HCT116 (cell line): ENCODE results near the gene BBS4. TPM values are rescaled to one million over a fixed set of nuclear protein-coding genes. Genes with fewer than 3 reads are reported as not detected.
"Not testable (repeated sequence)": the region's sequence is repeated elsewhere in the genome, so short reads cannot be mapped to it uniquely, and the experiment has no call there.

Source experiments
- ATAC-seq: fragments of 200-7000 bp; cut with Tn5 transposase; 2 replicates; pipeline ENCODE4 v1.9.1; 2020; ENCODE audit warnings: mild to moderate bottlenecking, moderate library complexity
- BruUV-seq: library from RNA; stranded (reverse); fragments of 400-500 nt; replicated peaks from 2 replicates; lab custom pipeline; 2021; lab: Mats Ljungman, UMichigan
- CTCF ChIA-PET: fragments of 300-600 bp; sonication (Branson Sonifier 250); formaldehyde crosslinking; loops from one replicate; lab custom pipeline; 2021; ENCODE audit warnings: antibody characterized with exemption; lab: Charles Lee
- POLR2A ChIA-PET: fragments of 300-600, 350-600 bp; sonication (Branson Sonifier 250); formaldehyde crosslinking; loops from one replicate; lab custom pipeline; 2021; ENCODE audit warnings: antibody characterized with exemption; lab: Charles Lee
- RAD21 ChIA-PET, 2 experiments: fragments of 300-600 bp; sonication (Branson Sonifier 250); formaldehyde crosslinking; loops; one replicate each; lab custom pipeline; 2023; ENCODE audit warnings: low total read pairs in 2 of 2; ENCODE audit not compliant: uncharacterized antibody in 2 of 2, unreplicated experiment in 2 of 2, low non-redundant PET in 1 of 2; lab: Charles Lee
- DNase-seq: peaks from one replicate; pipeline ENCODE4 v3.0.0-alpha.2; 2010; ENCODE audit warnings: low read depth, low spot score
- H2AFZ ChIP-seq: fragments of 200-600 bp; shearing (Covaris generic), sonication (generic); 2 replicates; pipeline ENCODE4 v1.6.1; 2017; ENCODE audit warnings: low read depth, mixed run types, mixed read lengths, antibody characterized with exemption, low read length; ENCODE audit not compliant: poor library complexity, severe bottlenecking
- H3K27ac ChIP-seq: 2 replicates; pipeline ENCODE4 v1.5.1; 2012; ENCODE audit warnings: low read depth, low read length
- H3K27me3 ChIP-seq: fragments of 200-600 bp; sonication (generic); 2 replicates; pipeline ENCODE4 v1.6.1; 2016; ENCODE audit warnings: mixed run types, low read length, mixed read lengths; ENCODE audit not compliant: insufficient read depth
- H3K36me3 ChIP-seq, 2 experiments: fragments of 200-500 bp in 1 of 2; fragments of 200-600 bp in 1 of 2; sonication (Bioruptor generic) in 1 of 2; sonication (generic) in 1 of 2; 2 replicates each; pipeline versions ENCODE4 v1.5.1 to v1.6.1; 2014 to 2016; ENCODE audit warnings: low read length in 2 of 2, inconsistent platforms in 1 of 2, mixed read lengths in 1 of 2, mixed run types in 1 of 2; ENCODE audit not compliant: insufficient read depth in 2 of 2, control insufficient read depth in 1 of 2
- H3K4me1 ChIP-seq, 2 experiments: fragments of 200-600 bp in 1 of 2; sonication (generic) in 1 of 2; 2 replicates each; pipeline versions ENCODE4 v1.5.1 to v1.6.1; 2012 to 2017; ENCODE audit warnings: low read length in 2 of 2, inconsistent platforms in 1 of 2, mild to moderate bottlenecking in 1 of 2, mixed read lengths in 1 of 2, mixed run types in 1 of 2, moderate library complexity in 1 of 2; ENCODE audit not compliant: insufficient read depth in 2 of 2, control insufficient read depth in 1 of 2
- H3K4me2 ChIP-seq: fragments of 200-600 bp; sonication (generic); 2 replicates; pipeline ENCODE4 v1.6.1; 2017; ENCODE audit warnings: mixed run types, low read length, mixed read lengths
- H3K4me3 ChIP-seq, 2 experiments: fragments of 200-600 bp in 1 of 2; sonication (generic) in 1 of 2; replicated peaks in 1 of 2; 2 replicates each; pipeline ENCODE4 v1.5.1; 2011 to 2016; ENCODE audit warnings: low read length in 2 of 2, control low read depth in 1 of 2, low read depth in 1 of 2, mild to moderate bottlenecking in 1 of 2, mixed read lengths in 1 of 2, mixed run types in 1 of 2
- H3K79me2 ChIP-seq: fragments of 200-600 bp; sonication (generic); 2 replicates; pipeline ENCODE4 v1.6.1; 2017; ENCODE audit warnings: mild to moderate bottlenecking, mixed run types, low read length, moderate library complexity, mixed read lengths; ENCODE audit not compliant: insufficient read depth
- H3K9ac ChIP-seq: fragments of 200-600 bp; sonication (generic); 2 replicates; pipeline ENCODE4 v1.6.1; 2016; ENCODE audit warnings: low read length, mixed read lengths
- H3K9me2 ChIP-seq: fragments of 200-600 bp; sonication (generic), shearing (Covaris generic); 2 replicates; pipeline ENCODE4 v1.6.1; 2017; ENCODE audit warnings: mixed run types, mild to moderate bottlenecking, moderate library complexity; ENCODE audit not compliant: insufficient read depth
- H3K9me3 ChIP-seq, 2 experiments: fragments of 200-500 bp in 1 of 2; fragments of 200-600 bp in 1 of 2; sonication (Bioruptor generic) in 1 of 2; sonication (generic) in 1 of 2; 2 replicates each; pipeline ENCODE4 v1.6.1; 2014 to 2017; ENCODE audit warnings: low read length in 2 of 2, mixed read lengths in 2 of 2, inconsistent platforms in 1 of 2, low read depth in 1 of 2, mild to moderate bottlenecking in 1 of 2, mixed run types in 1 of 2, moderate library complexity in 1 of 2; ENCODE audit not compliant: control insufficient read depth in 1 of 2, insufficient read depth in 1 of 2
- H4K20me1 ChIP-seq: fragments of 200-600 bp; sonication (generic), shearing (Covaris generic); 2 replicates; pipeline ENCODE4 v1.6.1; 2017; ENCODE audit warnings: mixed run types, mild to moderate bottlenecking, moderate library complexity; ENCODE audit not compliant: insufficient read depth
- intact Hi-C: fragments of 100-400 bp; cut with micrococcal nuclease; formaldehyde crosslinking; loops from 2 replicates; pipeline ENCODE4 v1.10.0; 2022
- total RNA-seq: library from RNA; stranded (reverse); gene quantifications from one replicate; pipeline ENCODE4 v1.2.1, GENCODE V29; 2021; ENCODE audit not compliant: unreplicated experiment

Gene BBS4
- total RNA-seq, 1 experiment from 2014 or later: 10.0 TPM

- ATAC-seq, H3K4me2 ChIP-seq, H3K36me3 ChIP-seq, H3K9ac ChIP-seq, intact Hi-C loops, H3K4me1 ChIP-seq, H3K79me2 ChIP-seq, POLR2A ChIA-PET, H2AFZ ChIP-seq, DNase-seq, RAD21 ChIA-PET, H4K20me1 ChIP-seq, H3K9me3 ChIP-seq, H3K27ac ChIP-seq, H3K9me2 ChIP-seq, H3K27me3 ChIP-seq, H3K4me3 ChIP-seq, BruUV-seq, CTCF ChIA-PET: not testable (repeated sequence)
Measured at GRCh38 chr15:72663931-72664330, 22.1 kb upstream of the BBS4 start.

- RAD21 ChIA-PET, CTCF ChIA-PET: not testable (repeated sequence)
Measured at GRCh38 chr15:72665706-72666105, 20.3 kb upstream of the BBS4 start.

GRCh38 chr15:72669803-72670202 lies 16.2 kb upstream of the BBS4 start:
- CTCF ChIA-PET, H3K79me2 ChIP-seq, H3K9me3 ChIP-seq, H2AFZ ChIP-seq, intact Hi-C loops, BruUV-seq, POLR2A ChIA-PET, H3K4me2 ChIP-seq, H3K4me1 ChIP-seq, H4K20me1 ChIP-seq, H3K27me3 ChIP-seq, RAD21 ChIA-PET, DNase-seq, H3K27ac ChIP-seq, H3K36me3 ChIP-seq, H3K4me3 ChIP-seq, ATAC-seq, H3K9ac ChIP-seq, H3K9me2 ChIP-seq: not testable (repeated sequence)

More at GRCh38 chr15:72665706-72666105, 20.3 kb upstream of the BBS4 start:
- H3K79me2 ChIP-seq, H3K9me2 ChIP-seq, ATAC-seq, H3K27ac ChIP-seq, H2AFZ ChIP-seq, H3K9me3 ChIP-seq, POLR2A ChIA-PET, H3K4me1 ChIP-seq, H3K36me3 ChIP-seq, DNase-seq, H3K4me2 ChIP-seq, intact Hi-C loops, H4K20me1 ChIP-seq, H3K27me3 ChIP-seq, BruUV-seq, H3K4me3 ChIP-seq, H3K9ac ChIP-seq: not testable (repeated sequence)
